B cell (primary cell): ENCODE results near the gene HOXB9. TPM values are rescaled to one million over a fixed set of nuclear protein-coding genes. Genes with fewer than 3 reads are reported as not detected.

ENCODE experiments used
- ATAC-seq: fragments of 200-7000 bp; cut with Tn5 transposase; one replicate; pipeline ENCODE4 v1.10.0; 2021; ENCODE audit warnings: low read depth, mild to moderate bottlenecking, moderate number of reproducible peaks, moderate library complexity
- CTCF ChIA-PET: fragments of 350-600 bp; sonication (Branson Sonifier 250); formaldehyde crosslinking; loops from one replicate; lab custom pipeline; 2021; ENCODE audit warnings: antibody characterized with exemption, inconsistent platforms; lab: Charles Lee
- POLR2A ChIA-PET: fragments of 350-600 bp; sonication (Branson Sonifier 250); formaldehyde crosslinking; loops from one replicate; lab custom pipeline; 2021; ENCODE audit warnings: antibody characterized with exemption; lab: Charles Lee
- DNase-seq: peaks from one replicate; pipeline ENCODE4 v3.0.0; 2013
- H2AFZ ChIP-seq: 2 replicates; pipeline ENCODE4 v1.6.1; 2012; ENCODE audit warnings: mild to moderate bottlenecking, low read depth, low read length; ENCODE audit not compliant: insufficient read depth, poor library complexity, severe bottlenecking
- H3K27ac ChIP-seq, 2 donors: 1 replicate in 1 of 2; 2 replicates in 1 of 2; pipeline ENCODE4 v1.5.1; 2012 to 2013; ENCODE audit warnings: low read length in 2 of 2, mild to moderate bottlenecking in 2 of 2, moderate library complexity in 1 of 2
- H3K27me3 ChIP-seq, 4 experiments: fragments of 200-600 bp in 1 of 4; sonication (generic) in 1 of 4; replicated peaks in 1 of 4; 1 replicate in 2 of 4; 2 replicates in 2 of 4; pipeline versions ENCODE4 v1.6.1 to v1.7.0; 2013 to 2016; ENCODE audit warnings: low read length in 3 of 4, mild to moderate bottlenecking in 2 of 4, mixed read lengths in 1 of 4, moderate library complexity in 1 of 4; ENCODE audit not compliant: insufficient read depth in 4 of 4, control insufficient read depth in 3 of 4; ENCODE audit errors: control extremely low read depth in 1 of 4
- H3K36me3 ChIP-seq, 2 experiments: replicated peaks in 1 of 2; 1 replicate in 1 of 2; 2 replicates in 1 of 2; pipeline versions ENCODE4 v1.6.1 to v1.7.1; 2013; ENCODE audit warnings: low read length in 1 of 2; ENCODE audit not compliant: insufficient read depth in 2 of 2, control insufficient read depth in 1 of 2; ENCODE audit errors: control extremely low read depth in 1 of 2, extremely low read depth in 1 of 2
- H3K4me1 ChIP-seq, 2 donors: fragments of 200-600 bp in 1 of 2; sonication (generic) in 1 of 2; 1 replicate in 1 of 2; 2 replicates in 1 of 2; pipeline versions ENCODE4 v1.5.1 to v1.6.1; 2013 to 2017; ENCODE audit warnings: low read length in 2 of 2; ENCODE audit not compliant: control insufficient read depth in 2 of 2, insufficient read depth in 2 of 2
- H3K4me2 ChIP-seq: replicated peaks from 2 replicates; pipeline ENCODE3; 2012; ENCODE audit warnings: mild to moderate bottlenecking, low read depth, low read length; ENCODE audit not compliant: poor library complexity, severe bottlenecking
- H3K4me3 ChIP-seq, 5 experiments: fragments of 200-600 bp in 1 of 5; sonication (generic) in 1 of 5; 1 replicate in 3 of 5; 2 replicates in 2 of 5; pipeline versions ENCODE4 v1.5.1 to v1.7.0; 2011 to 2016; ENCODE audit warnings: low read length in 4 of 5, mild to moderate bottlenecking in 4 of 5, low read depth in 2 of 5, control low read depth in 1 of 5, moderate library complexity in 1 of 5; ENCODE audit not compliant: insufficient read depth in 1 of 5; ENCODE audit errors: control extremely low read depth in 1 of 5, extremely low read depth in 1 of 5
- H3K79me2 ChIP-seq: fragments of 200-600 bp; sonication (generic); one replicate; pipeline ENCODE4 v1.6.0; 2016; ENCODE audit warnings: low read length; ENCODE audit not compliant: control insufficient read depth, insufficient read depth
- H3K9ac ChIP-seq: fragments of 200-600 bp; sonication (generic); 2 replicates; pipeline ENCODE4 v1.6.1; 2017; ENCODE audit warnings: mild to moderate bottlenecking, low read length, moderate library complexity
- H3K9me3 ChIP-seq, 3 donors: one replicate each; pipeline versions ENCODE4 v1.6.1 to v1.7.1; 2013; ENCODE audit warnings: low read length in 2 of 3; ENCODE audit not compliant: control insufficient read depth in 2 of 3, insufficient read depth in 1 of 3; ENCODE audit errors: control extremely low read depth in 1 of 3
- H4K20me1 ChIP-seq: 2 replicates; pipeline ENCODE4 v1.6.0; 2012; ENCODE audit warnings: mild to moderate bottlenecking, low read length; ENCODE audit not compliant: insufficient read depth, control insufficient read depth, poor library complexity, severe bottlenecking
- H3K27ac Mint-ChIP-seq: one replicate; pipeline ENCODE4 v1.8.0; 2021; ENCODE audit warnings: mixed read lengths
- H3K27me3 Mint-ChIP-seq: one replicate; pipeline ENCODE4 v1.8.0; 2021; ENCODE audit warnings: mixed read lengths
- H3K4me1 Mint-ChIP-seq: one replicate; pipeline ENCODE4 v1.8.0; 2021; ENCODE audit warnings: mixed read lengths
- H3K4me3 Mint-ChIP-seq: one replicate; pipeline ENCODE4 v1.8.0; 2021; ENCODE audit warnings: mixed read lengths
- H3K9me3 Mint-ChIP-seq: one replicate; pipeline ENCODE4 v1.8.0; 2022; ENCODE audit warnings: mixed read lengths; ENCODE audit not compliant: insufficient read depth
- CTCF ChIP-seq: fragments of 200-600 bp; IDR thresholded peaks from one replicate; pipeline ENCODE4 v1.8.0; 2022; ENCODE audit warnings: antibody characterized with exemption, mild to moderate bottlenecking
- EZH2 ChIP-seq: IDR thresholded peaks from 2 replicates; pipeline ENCODE4 v1.6.1; 2012; ENCODE audit warnings: borderline replicate concordance, low read depth, mild to moderate bottlenecking, moderate library complexity, low read length; ENCODE audit not compliant: insufficient read depth, poor library complexity, severe bottlenecking
- WGBS: methylation state at CpG from one replicate; pipeline ENCODE4 v1.1.5; 2013; ENCODE audit warnings: missing lambda C conversion rate; ENCODE audit not compliant: insufficient coverage; 5-methylcytosine and 5-hydroxymethylcytosine counted together
- intact Hi-C: fragments of 100-400 bp; cut with micrococcal nuclease; formaldehyde crosslinking; loops from one replicate; pipeline ENCODE4 v1.10.0; 2022
- polyA plus RNA-seq: library from polyadenylated mRNA; depleted of rRNA; stranded (reverse); fragments of >200 nt; gene quantifications from 2 replicates; pipeline ENCODE4 v1.2.3, GENCODE V29; 2012
- total RNA-seq, 2 donors: library from RNA; stranded (reverse); fragments of 120-200 nt in 1 of 2; gene quantifications; 1 replicate in 1 of 2; 2 replicates in 1 of 2; pipeline versions ENCODE4 v1.2.3 to v1.2.4, GENCODE V29; 2013 to 2022

HOXB9 gene
- total and polyA plus RNA-seq, 2 donors (not counting 1 experiment from before 2014, with no cell fraction given) = 0.07 TPM; not detected in 1

- H3K9ac ChIP-seq = no peak overlapping the region
- ChIA-PET CTCF (interaction anchor here (1.3 to 1.9 kb wide), 3 partner anchors 13 to 18 kb away, joined by 3 to 8 read pairs (median 5); partner anchors contain the start of gene HOXB5), POLR2A (no interaction called here)
- Mint-ChIP-seq H3K27me3 (peaks cover 62% of the 10 kb centered on the region), H3K27ac (no peak overlapping the region), H3K4me3 (no peak overlapping the region), H3K4me1 (peaks cover 13% of the 10 kb centered on the region), H3K9me3 (no peaks in the 10 kb centered on the region)
- H3K4me1 ChIP-seq = peaks cover 27 to 30% of the 10 kb centered on the region in 2 donors
- H2AFZ ChIP-seq = no peak overlapping the region
- H3K27me3 ChIP-seq = peaks cover 2 to 92% (median 68%) of the 10 kb centered on the region in 4 experiments
- ATAC-seq = no peak
- no peaks in the 10 kb centered on the region for H3K79me2 ChIP-seq
- no peak for TF ChIP-seq CTCF
- no peak for TF ChIP-seq EZH2
- 89% methylated on average over 29 of the region's 41 CpGs for WGBS
- intact Hi-C loops = no loop called here
- H3K36me3 ChIP-seq = no peaks in the 10 kb centered on the region
- H3K27ac ChIP-seq = no peak overlapping the region
- no peak overlapping the region for H3K4me2 ChIP-seq
- no peak overlapping the region for H3K4me3 ChIP-seq
- no peaks in the 10 kb centered on the region for H4K20me1 ChIP-seq
- no peak for DNase-seq
- peaks cover 0 to 35% (median 0%) of the 10 kb centered on the region in 3 donors for H3K9me3 ChIP-seq
Measured at GRCh38 chr17:48605991-48606891, 19.9 kb downstream of the HOXB9 start.

GRCh38 chr17:48605409-48605919 is 20.7 kb downstream of the HOXB9 start:
- H3K4me1 ChIP-seq = peaks cover 20 to 22% of the 10 kb centered on the region in 2 donors
- H3K27ac ChIP-seq = no peak overlapping the region
- no peaks in the 10 kb centered on the region for H4K20me1 ChIP-seq
- ATAC-seq = no peak
- no peak overlapping the region for H3K4me3 ChIP-seq
- H3K27me3 ChIP-seq = peaks cover 2 to 91% (median 69%) of the 10 kb centered on the region in 4 experiments
- intact Hi-C loops = no loop called here
- WGBS = 79% methylated on average over 5 of the region's 10 CpGs
- DNase-seq = no peak
- no peak overlapping the region for H3K9ac ChIP-seq
- no peaks in the 10 kb centered on the region for H3K9me3 Mint-ChIP-seq
- peaks cover 7% of the 10 kb centered on the region for H3K4me1 Mint-ChIP-seq
- no peak for TF ChIP-seq EZH2
- TF ChIP-seq CTCF = no peak
- H3K4me2 ChIP-seq = no peak overlapping the region
- no peak overlapping the region for H2AFZ ChIP-seq
- no peaks in the 10 kb centered on the region for H3K79me2 ChIP-seq
- POLR2A ChIA-PET = no interaction called here
- H3K27me3 Mint-ChIP-seq = peaks cover 64% of the 10 kb centered on the region
- H3K4me3 Mint-ChIP-seq = no peak overlapping the region
- no peaks in the 10 kb centered on the region for H3K36me3 ChIP-seq
- CTCF ChIA-PET = no interaction called here
- no peak overlapping the region for H3K27ac Mint-ChIP-seq
- H3K9me3 ChIP-seq = peaks cover 0 to 30% (median 0%) of the 10 kb centered on the region in 3 donors
